GM12872 (cell line): ENCODE measurements around the gene ENO3.

Experiments used
- CTCF ChIP-seq: IDR thresholded peaks from 3 replicates; pipeline ENCODE4 v1.5.1; 2011; ENCODE audit warnings: low read depth, mild to moderate bottlenecking, low read length, moderate library complexity; ENCODE audit not compliant: insufficient read depth

ENO3 gene

GRCh38 chr17:4994081-4994595, 43.2 kb downstream of the ENO3 start:
- TF ChIP-seq CTCF, result no peak

GRCh38 chr17:4997302-4998026, 46.5 kb downstream of the ENO3 start, which contains the start of the genes INCA1 and KIF1C:
TSS of gene INCA1 (minus strand) at chr17:4997522. CDS start at chr17:4994437, 3,085 bp downstream.
TSS of gene KIF1C (plus strand) at chr17:4997950. CDS start at chr17:5000247, 2,297 bp downstream.
- no peak for TF ChIP-seq CTCF

GRCh38 chr17:4998027-4998731, 47.3 kb downstream of the ENO3 start:
- TF ChIP-seq CTCF, result no peak

GRCh38 chr17:4998732-4999429, 48.0 kb downstream of the ENO3 start:
- no peak for TF ChIP-seq CTCF

GRCh38 chr17:4999430-5000093, 48.6 kb downstream of the ENO3 start:
- TF ChIP-seq CTCF, result no peak

GRCh38 chr17:5000237-5000639, 49.3 kb downstream of the ENO3 start:
- TF ChIP-seq CTCF, result no peak
